HepG2 (cell line): ENCODE results near the gene FHIT. TPM values are rescaled to one million over a fixed set of nuclear protein-coding genes. Genes with fewer than 3 reads are reported as not detected.

Source experiments
- ATAC-seq: fragments of 200-7000 bp; cut with Tn5 transposase; 3 replicates; pipeline ENCODE4 v1.9.1; 2020; ENCODE audit warnings: mild to moderate bottlenecking, moderate library complexity
- BruUV-seq: library from RNA; stranded (reverse); fragments of 400-500 nt; replicated peaks from 2 replicates; lab custom pipeline; 2021; lab: Mats Ljungman, UMichigan
- CTCF ChIA-PET: fragments of 300-600 bp; formaldehyde crosslinking; extraction: SDS; loops from one replicate; lab custom pipeline; 2021; ENCODE audit warnings: low total read pairs, inconsistent platforms, low intra/inter-chr PET ratio; lab: Yijun Ruan, JAX
- POLR2A ChIA-PET: fragments of 350-600 bp; sonication (Branson Sonifier 250); formaldehyde crosslinking; loops from one replicate; lab custom pipeline; 2020; ENCODE audit warnings: antibody characterized with exemption, inconsistent platforms; lab: Yijun Ruan, JAX
- DNase-seq: peaks from one replicate; pipeline ENCODE4 v3.0.0-alpha.2; 2015; ENCODE audit warnings: low spot score
- FAIRE-seq: peaks from 3 replicates; lab custom pipeline; 2011; peaks lifted over from hg19 to GRCh38; lab: Jason Lieb, UNC
- H2AFZ ChIP-seq: one replicate; pipeline ENCODE4 v1.6.1; 2011; ENCODE audit warnings: low read length, inconsistent platforms
- H3K27ac ChIP-seq: fragments of 300-600 bp; 3 replicates; pipeline ENCODE4 v1.8.0; 2011; ENCODE audit warnings: mixed run types, mild to moderate bottlenecking, mixed read lengths, low read length, inconsistent platforms; ENCODE audit not compliant: insufficient read depth; ENCODE audit errors: extremely low read length
- H3K27me3 ChIP-seq, 2 experiments: fragments of 200-600 bp in 1 of 2; 2 replicates in 1 of 2; 3 replicates in 1 of 2; pipeline versions ENCODE4 v1.6.0 to v1.8.0; 2011; ENCODE audit warnings: low read length in 2 of 2, mild to moderate bottlenecking in 2 of 2, moderate library complexity in 2 of 2, inconsistent platforms in 1 of 2; ENCODE audit not compliant: insufficient read depth in 2 of 2, control insufficient read depth in 1 of 2
- H3K36me3 ChIP-seq, 2 experiments: fragments of 200-600 bp in 1 of 2; replicated peaks in 1 of 2; 2 replicates in 1 of 2; 3 replicates in 1 of 2; pipeline versions ENCODE4 v1.5.1 to v1.8.0; 2011; ENCODE audit warnings: low read length in 2 of 2, inconsistent platforms in 1 of 2; ENCODE audit not compliant: insufficient read depth in 2 of 2, control insufficient read depth in 1 of 2
- H3K4me1 ChIP-seq: 2 replicates; pipeline ENCODE4 v1.5.1; 2012; ENCODE audit warnings: low read length, inconsistent platforms; ENCODE audit not compliant: insufficient read depth
- H3K4me2 ChIP-seq: 2 replicates; pipeline ENCODE4 v1.6.0; 2011; ENCODE audit warnings: low read depth, low read length, inconsistent platforms
- H3K4me3 ChIP-seq, 3 experiments: fragments of 200-600 bp in 1 of 3; sonication (generic), shearing (Covaris generic) in 1 of 3; replicated peaks in 1 of 3; 2 replicates each; pipeline ENCODE4 v1.5.1; 2011 to 2016; ENCODE audit warnings: low read length in 3 of 3, inconsistent platforms in 2 of 3, low read depth in 2 of 3, mild to moderate bottlenecking in 2 of 3, control low read depth in 1 of 3, mixed read lengths in 1 of 3; ENCODE audit not compliant: insufficient read depth in 1 of 3
- H3K79me2 ChIP-seq: one replicate; pipeline ENCODE4 v1.6.1; 2011; ENCODE audit warnings: low read length, inconsistent platforms; ENCODE audit not compliant: insufficient read depth
- H3K9ac ChIP-seq: 2 replicates; pipeline ENCODE4 v1.6.0; 2011; ENCODE audit warnings: mild to moderate bottlenecking, low read depth, low read length, inconsistent platforms; ENCODE audit not compliant: insufficient read depth
- H3K9me3 ChIP-seq: 2 replicates; pipeline ENCODE4 v1.5.1; 2012; ENCODE audit warnings: mild to moderate bottlenecking, low read length
- H4K20me1 ChIP-seq: 2 replicates; pipeline ENCODE4 v1.6.0; 2011; ENCODE audit warnings: inconsistent platforms, mild to moderate bottlenecking, low read length, moderate library complexity; ENCODE audit not compliant: insufficient read depth
- BRCA1 ChIP-seq: sonication (generic); formaldehyde crosslinking; IDR thresholded peaks from 2 replicates; pipeline ENCODE4 v1.4.0; 2020; ENCODE audit warnings: missing genetic modification reagents
- CEBPZ ChIP-seq: IDR thresholded peaks from 2 replicates; pipeline ENCODE4 v1.6.1; 2012; ENCODE audit warnings: low read length, improper control_type of control experiment
- KIAA2018 ChIP-seq: sonication (generic); formaldehyde crosslinking; IDR thresholded peaks from 2 replicates; pipeline ENCODE4 v1.5.0; 2020; ENCODE audit warnings: mild to moderate bottlenecking, missing genetic modification reagents, borderline replicate concordance
- MAFF ChIP-seq: IDR thresholded peaks from 2 replicates; pipeline ENCODE4 v1.6.1; 2011; ENCODE audit warnings: low read depth, low read length, improper control_type of control experiment
- PREB ChIP-seq: sonication (generic); formaldehyde crosslinking; IDR thresholded peaks from 2 replicates; pipeline ENCODE4 v1.4.0; 2020; ENCODE audit warnings: missing genetic modification reagents
- RFX3 ChIP-seq: IDR thresholded peaks from 2 replicates; pipeline ENCODE4 v1.6.1; 2016; ENCODE audit warnings: missing biosample characterization, missing genetic modification reagents
- SUZ12 ChIP-seq: fragments of 150-350 bp; IDR thresholded peaks from 2 replicates; pipeline ENCODE4 v1.6.1; 2014; ENCODE audit warnings: low read depth, low read length
- TBX2 ChIP-seq: sonication (generic); formaldehyde crosslinking; IDR thresholded peaks from 2 replicates; pipeline ENCODE4 v1.5.0; 2020; ENCODE audit warnings: missing genetic modification reagents, mild to moderate bottlenecking, borderline replicate concordance
- TCF7 ChIP-seq: sonication (generic); IDR thresholded peaks from 2 replicates; pipeline ENCODE4 v1.6.1; 2016; ENCODE audit warnings: antibody characterized with exemption, low read depth
- ZNF136 ChIP-seq: sonication (generic); formaldehyde crosslinking; IDR thresholded peaks from 2 replicates; pipeline ENCODE4 v1.8.1; 2022; ENCODE audit warnings: low read depth, mild to moderate bottlenecking, moderate library complexity, missing genetic modification reagents
- ZNF382 ChIP-seq: sonication (generic); formaldehyde crosslinking; IDR thresholded peaks from 2 replicates; pipeline ENCODE4 v1.5.0; 2020; ENCODE audit warnings: missing genetic modification reagents, mild to moderate bottlenecking, borderline replicate concordance
- ZNF619 ChIP-seq: sonication (generic); formaldehyde crosslinking; IDR thresholded peaks from 2 replicates; pipeline ENCODE4 v1.4.0; 2020; ENCODE audit warnings: mild to moderate bottlenecking, missing genetic modification reagents
- WGBS: methylation state at CpG from one replicate; pipeline ENCODE4 v1.1.6; 2017; ENCODE audit warnings: low lambda C conversion rate; 5-methylcytosine and 5-hydroxymethylcytosine counted together
- in situ Hi-C: cut with HindIII; loops from 2 replicates; pipeline ENCODE4 v1.10.0; 2017; ENCODE audit warnings: low pct_unique_long_range_greater_than_20kb; ENCODE audit not compliant: extremely low pct_ligation_motif_present
- intact Hi-C: fragments of 100-400 bp; cut with micrococcal nuclease; formaldehyde crosslinking; loops from one replicate; pipeline ENCODE4 v1.10.0; 2022; ENCODE audit not compliant: unreplicated experiment
- polyA plus RNA-seq, 8 experiments: library from polyadenylated mRNA; depleted of rRNA in 3 of 8; stranded (reverse) in 7 of 8; unstranded in 1 of 8; fragments of >200 nt; fragmentation: Illumina TruSeq in 4 of 8; extraction: Trizol in 4 of 8; gene quantifications; 2 replicates each; pipeline versions ENCODE4 v1.2.1 to v1.2.3, GENCODE V29; 2011 to 2016; ENCODE audit warnings: low read depth in 4 of 8, missing spikeins in 1 of 8, mixed read lengths in 1 of 8; ENCODE audit not compliant: insufficient read depth in 1 of 8
- total RNA-seq, 5 experiments: library from RNA; depleted of rRNA; stranded (reverse); fragments of >200 nt; fragmentation: Illumina TruSeq; extraction: Trizol; gene quantifications; 2 replicates each; pipeline ENCODE4 v1.2.3, GENCODE V29; 2016; ENCODE audit warnings: low read depth in 1 of 5

Gene FHIT
- total and polyA plus RNA-seq, 2 of the 13 experiments (the other 11 are each of a cell fraction or from before 2014, with no cell fraction given), result 4.0 to 4.6 TPM

- no peaks in the 10 kb centered on the region for H4K20me1 ChIP-seq
- H3K9me3 ChIP-seq, result no peaks in the 10 kb centered on the region
- H3K4me1 ChIP-seq, result no peaks in the 10 kb centered on the region
- WGBS, result 50% methylated on average over 1 of the region's 1 CpG
- H3K79me2 ChIP-seq, result no peaks in the 10 kb centered on the region
- in situ Hi-C loops, result no loop called here
- no peaks in the 10 kb centered on the region for H3K36me3 ChIP-seq
- H3K27ac ChIP-seq, result no peak overlapping the region
- no peak overlapping the region for H3K4me2 ChIP-seq
- no peak overlapping the region for H2AFZ ChIP-seq
- no peak for ATAC-seq
- no peak overlapping the region for H3K9ac ChIP-seq
- no peak for DNase-seq
- BruUV-seq, result no TSS peak
- no peaks in the 10 kb centered on the region for H3K27me3 ChIP-seq
- no peak for FAIRE-seq
- TF ChIP-seq PREB, result no peak
- TF ChIP-seq ZNF136 (CRISPR knock-in tag), result no peak
- no peak for TF ChIP-seq ZNF382 (CRISPR knock-in tag)
- TF ChIP-seq TBX2 (CRISPR knock-in tag), result no peak
- no peak for TF ChIP-seq TCF7
- TF ChIP-seq SUZ12, result no peak
- TF ChIP-seq BRCA1 (CRISPR knock-in tag), result no peak
- TF ChIP-seq KIAA2018 (CRISPR knock-in tag), result no peak
- TF ChIP-seq ZNF619, result no peak
- no peak for TF ChIP-seq CEBPZ
- TF ChIP-seq MAFF, result no peak
- TF ChIP-seq RFX3, result no peak
- TF ChIP-seq, all 625 proteins: peak for 0
- no peak overlapping the region for H3K4me3 ChIP-seq
- ChIA-PET CTCF (no interaction called here), POLR2A (no interaction called here)
- intact Hi-C loops, result no loop called here
Observed at GRCh38 chr3:60827666-60828065, 423.6 kb downstream of the FHIT start.
